GM21717 (cell line): ENCODE measurements around the gene ZNF467.
A peak's percentile ranks its signal among the peaks of the same experiment; 100 is the strongest.

ENCODE experiments used
- ATAC-seq: cut with Tn5 transposase; IDR thresholded peaks from one replicate; pipeline ENCODE4 v1.9.1; 2021; ENCODE audit warnings: mild to moderate bottlenecking, moderate library complexity; ENCODE audit not compliant: unreplicated experiment

ZNF467 gene

GRCh38 chr7:149751043-149751775, 22.2 kb downstream of the ZNF467 start:
- no peak for ATAC-seq

GRCh38 chr7:149750122-149750845, 23.1 kb downstream of the ZNF467 start:
- ATAC-seq: no peak

DNA sequence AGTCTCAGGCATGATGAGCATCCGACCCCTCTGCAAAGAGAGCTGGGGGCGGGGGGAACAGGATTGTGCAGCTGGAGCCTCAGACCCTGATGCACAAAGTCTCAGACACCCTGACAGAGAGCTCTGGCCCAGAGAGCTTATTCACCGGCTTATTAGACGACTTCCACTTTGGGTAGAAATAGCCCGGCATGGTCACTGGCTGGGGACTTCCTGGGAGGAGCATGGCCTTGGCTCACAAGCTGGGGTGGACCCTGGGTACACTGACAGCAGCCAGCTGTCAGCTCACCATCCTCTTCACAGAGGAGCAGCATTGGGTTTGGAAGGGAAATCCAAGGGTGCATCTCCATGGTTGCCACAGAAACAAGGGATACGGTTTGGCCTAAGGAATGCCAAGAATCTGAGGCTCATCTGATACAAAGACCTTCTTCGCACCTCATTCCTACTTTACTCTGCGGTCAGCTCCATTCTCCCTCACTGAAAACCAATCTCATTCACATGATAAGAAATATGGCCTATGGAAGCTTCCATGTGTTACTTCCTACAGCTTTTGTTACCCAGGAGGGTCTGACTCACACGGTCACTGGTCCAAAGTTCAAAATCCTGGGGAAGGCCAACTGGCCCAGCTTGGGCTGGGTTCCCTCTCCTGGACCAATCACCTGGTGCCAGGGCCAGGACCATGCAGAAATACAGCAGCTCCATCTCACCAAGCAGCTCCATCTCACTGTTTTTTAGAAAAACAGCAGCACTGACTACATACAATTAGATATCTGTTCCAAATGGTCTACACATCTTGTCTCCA, 25.1 kb downstream of the ZNF467 start:
- ATAC-seq: no peak

DNA sequence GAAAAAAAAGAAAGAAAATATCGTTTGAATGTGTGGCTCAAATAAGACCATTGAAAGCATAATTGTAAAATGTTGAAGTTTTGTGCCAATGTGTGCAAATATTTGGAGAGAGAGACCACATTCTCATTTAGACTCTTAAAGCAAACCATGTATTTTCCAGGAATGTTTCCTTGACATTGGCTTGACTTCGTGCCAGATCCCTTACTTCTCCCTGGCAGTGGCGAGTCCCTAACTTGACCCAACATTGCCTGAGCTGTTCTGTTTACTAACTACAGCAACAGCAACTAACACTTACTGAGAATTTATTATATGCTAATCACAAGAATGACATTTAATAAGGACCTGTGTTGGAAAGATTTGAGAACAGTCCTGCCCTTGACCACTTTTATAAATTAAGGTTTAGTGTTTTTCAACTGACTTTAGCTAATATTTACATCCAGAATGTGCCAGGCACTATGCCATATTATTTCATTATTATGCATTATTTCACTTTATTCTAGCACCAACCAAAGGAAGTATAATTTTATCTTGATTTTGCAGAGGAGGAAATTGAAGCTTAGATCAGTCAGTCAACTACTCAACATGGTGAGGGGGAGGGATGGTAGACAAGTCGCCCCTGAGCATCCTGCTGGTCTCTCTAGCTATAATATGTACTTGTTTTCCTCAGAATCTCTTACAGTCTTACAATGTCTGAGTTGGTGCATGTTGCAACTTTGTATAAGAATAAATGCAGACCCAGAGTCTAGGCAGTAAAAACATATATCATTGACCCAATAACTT, 29.7 kb downstream of the ZNF467 start:
- no peak for ATAC-seq

DNA sequence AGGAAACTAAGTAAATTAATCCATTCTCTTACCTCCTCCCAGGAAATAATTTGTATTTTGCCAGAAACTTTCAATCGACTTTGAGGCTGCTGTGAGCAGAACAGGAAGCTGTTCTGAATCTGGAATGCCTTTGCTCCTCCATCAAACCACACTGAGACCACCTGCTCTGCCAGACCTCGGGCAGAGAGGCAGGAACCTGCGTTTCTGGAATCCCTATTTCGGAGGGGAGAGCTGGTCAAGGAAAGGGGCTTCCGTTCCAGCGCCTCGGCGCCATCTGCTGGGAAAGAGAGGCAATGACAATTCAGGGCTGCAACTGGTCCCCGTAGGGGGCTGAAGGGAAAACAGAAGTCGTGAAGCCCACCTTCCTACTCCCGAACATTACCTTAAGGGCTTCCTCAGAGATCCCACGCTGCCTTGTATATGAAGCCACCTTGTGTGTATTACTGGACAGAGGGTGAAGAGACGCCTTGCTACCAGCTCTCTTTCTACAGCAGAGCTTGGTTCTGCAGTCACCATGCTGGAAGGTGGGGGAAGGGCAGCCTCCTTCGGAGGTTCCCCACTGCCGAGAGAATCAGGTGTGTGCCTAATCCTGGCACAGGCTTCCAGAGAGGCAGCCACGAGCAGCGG, 31.2 kb downstream of the ZNF467 start:
- ATAC-seq: peak; percentile 83

DNA sequence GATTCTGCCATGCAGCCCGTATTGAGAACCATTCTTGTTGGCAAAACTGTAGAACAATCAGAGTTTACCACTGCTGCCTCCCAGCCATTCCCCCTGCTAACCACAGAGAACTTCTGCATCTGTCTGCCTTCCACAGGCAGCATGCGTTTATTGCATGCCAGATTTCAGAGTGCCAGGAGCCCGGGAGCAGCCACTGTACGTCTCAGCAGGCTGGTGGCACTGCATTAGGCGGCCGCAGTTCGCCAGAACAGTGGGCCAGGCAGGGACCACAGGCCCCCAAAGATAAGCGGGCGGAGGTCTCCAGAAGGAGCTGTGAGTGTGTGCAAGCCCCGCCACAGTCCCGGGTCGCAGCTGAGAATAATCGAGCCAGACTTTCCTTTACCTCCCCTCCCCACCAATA, 31.8 kb downstream of the ZNF467 start:
- no peak for ATAC-seq

- ATAC-seq: no peak
These were observed 36.7 kb downstream of the ZNF467 start for GRCh38 chr7:149736478-149737360.

DNA sequence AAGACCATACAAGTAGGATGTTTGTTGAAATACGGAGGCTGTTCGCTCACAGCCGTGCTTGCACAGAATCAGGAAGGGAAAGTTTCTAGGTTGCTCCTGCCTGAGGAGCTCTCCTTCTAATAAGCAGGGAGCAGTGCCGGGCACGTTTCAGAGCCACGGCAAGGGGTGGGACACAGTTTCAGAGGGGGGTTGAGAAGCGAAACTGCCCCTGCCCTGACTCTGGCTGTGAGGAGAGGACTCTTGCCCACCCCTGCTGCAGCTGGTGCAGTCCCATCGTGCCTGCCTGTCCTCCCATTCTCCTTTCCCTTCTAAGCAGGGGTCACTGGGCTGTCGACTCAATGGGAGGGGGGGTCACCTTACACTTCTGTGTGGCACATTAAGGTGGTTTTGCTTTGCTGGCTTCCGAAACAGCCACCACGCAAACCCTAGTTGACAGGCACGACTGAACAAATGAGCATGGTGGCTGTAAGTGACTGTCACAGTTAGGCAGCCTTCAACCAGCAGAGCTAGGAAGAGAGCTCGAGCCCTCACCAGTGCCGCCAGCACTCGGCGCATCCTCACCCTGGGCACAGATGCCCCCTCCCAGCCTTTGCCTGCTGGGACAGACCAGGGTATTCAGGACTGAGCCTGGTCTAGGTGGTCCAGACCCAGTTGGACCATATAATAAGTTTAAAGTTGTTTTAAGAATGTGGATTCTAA, 37.5 kb downstream of the ZNF467 start:
- no peak for ATAC-seq

DNA sequence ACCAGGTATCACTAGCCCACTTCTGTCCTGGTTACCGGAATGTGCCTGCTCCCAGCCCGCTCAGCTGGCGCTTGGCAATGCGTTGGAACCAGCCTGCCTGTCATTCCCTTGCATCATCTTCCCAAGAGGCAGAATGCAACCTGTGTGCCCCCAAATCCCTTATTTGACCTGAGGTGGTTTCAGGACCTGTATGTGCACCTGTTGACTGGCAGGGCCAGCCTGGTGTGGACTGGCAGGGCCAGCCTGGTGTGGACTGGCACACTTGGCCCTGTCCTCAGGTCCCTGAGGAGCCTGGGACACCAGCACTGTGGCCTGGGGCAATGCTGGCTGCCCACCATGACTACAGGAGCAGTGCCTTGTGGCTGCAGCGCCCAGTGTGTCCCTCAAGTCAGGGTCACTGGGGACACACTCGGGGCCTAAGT, 38.2 kb downstream of the ZNF467 start:
- ATAC-seq: no peak

- no peak for ATAC-seq
These were observed 38.7 kb downstream of the ZNF467 start for GRCh38 chr7:149734791-149735075.

- ATAC-seq: no peak
These were observed 39.2 kb downstream of the ZNF467 start for GRCh38 chr7:149733924-149734790.

DNA sequence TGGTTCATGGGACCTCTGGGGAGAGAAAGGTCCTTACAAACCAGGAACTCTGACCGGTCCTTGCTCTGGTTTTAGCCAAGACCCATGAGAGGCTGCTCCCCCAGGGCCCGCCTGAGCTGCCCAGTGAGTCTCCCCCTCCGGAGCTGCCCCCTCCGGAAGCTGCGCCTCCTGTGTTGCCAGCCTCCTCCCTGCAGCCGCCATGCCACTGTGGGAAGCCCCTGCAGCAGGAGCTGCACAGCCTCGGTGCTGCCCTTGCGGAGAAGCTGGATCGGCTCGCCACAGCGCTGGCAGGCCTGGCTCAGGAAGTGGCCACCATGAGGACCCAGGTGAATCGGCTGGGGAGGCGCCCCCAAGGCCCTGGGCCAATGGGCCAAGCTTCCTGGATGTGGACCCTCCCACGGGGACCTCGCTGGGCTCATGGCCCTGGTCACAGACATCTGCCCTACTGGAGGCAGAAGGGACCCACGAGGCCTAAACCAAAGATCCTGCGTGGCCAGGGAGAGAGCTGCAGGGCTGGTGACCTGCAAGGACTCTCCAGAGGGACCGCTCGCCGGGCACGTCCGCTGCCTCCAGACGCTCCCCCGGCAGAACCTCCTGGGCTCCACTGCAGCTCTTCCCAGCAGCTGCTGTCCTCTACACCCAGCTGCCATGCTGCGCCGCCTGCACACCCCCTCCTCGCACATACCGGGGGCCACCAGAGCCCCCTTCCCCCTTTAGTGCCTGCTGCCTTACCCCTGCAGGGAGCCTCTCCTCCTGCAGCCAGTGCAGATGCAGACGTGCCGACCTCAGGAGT, 40.1 kb downstream of the ZNF467 start:
- no peak for ATAC-seq

DNA sequence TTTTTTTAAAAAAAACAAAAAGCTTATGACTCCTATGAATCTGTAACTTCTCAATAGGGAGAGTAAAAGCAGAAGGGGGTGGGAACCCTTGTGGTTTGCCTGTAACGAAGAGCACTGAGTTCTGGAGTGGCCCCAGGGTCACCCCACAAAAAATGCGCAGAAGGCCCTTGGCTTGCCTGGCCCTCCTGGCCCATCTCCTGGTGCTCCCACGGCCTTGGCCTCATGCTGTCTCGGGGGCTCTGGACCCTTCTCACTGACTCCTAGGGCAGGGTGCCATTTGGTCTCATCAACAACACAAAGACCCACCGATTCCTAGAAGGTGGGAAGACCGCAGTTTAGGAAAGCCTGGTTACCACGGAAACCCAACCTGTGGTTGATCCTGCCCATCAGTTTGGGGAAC, 40.8 kb downstream of the ZNF467 start:
- ATAC-seq: no peak

DNA sequence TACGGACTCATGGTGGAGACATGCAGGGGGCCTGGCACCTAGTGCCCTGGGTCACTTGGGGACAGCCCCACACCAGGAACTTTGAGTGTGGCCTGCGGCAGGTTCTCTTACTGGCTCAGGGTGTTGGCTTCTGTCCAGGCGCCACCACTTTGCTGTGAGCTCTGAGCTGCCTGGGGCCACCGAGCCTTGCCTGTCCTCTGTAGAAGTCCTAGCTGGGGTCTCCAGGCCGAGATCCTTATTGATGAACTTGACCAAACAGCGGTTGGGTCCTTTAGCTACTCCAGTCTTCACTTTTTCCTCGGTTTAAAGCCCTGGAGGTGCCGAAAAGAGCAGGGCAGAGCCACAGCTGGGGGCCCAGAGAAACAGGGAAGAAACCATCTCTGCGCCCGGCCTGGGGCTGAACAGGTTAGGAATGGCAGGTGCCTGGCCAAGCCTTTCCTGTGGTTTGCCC, 41.3 kb downstream of the ZNF467 start:
- no peak for ATAC-seq

GRCh38 chr7:149731207-149731955, 42.0 kb downstream of the ZNF467 start:
- ATAC-seq: no peak

DNA sequence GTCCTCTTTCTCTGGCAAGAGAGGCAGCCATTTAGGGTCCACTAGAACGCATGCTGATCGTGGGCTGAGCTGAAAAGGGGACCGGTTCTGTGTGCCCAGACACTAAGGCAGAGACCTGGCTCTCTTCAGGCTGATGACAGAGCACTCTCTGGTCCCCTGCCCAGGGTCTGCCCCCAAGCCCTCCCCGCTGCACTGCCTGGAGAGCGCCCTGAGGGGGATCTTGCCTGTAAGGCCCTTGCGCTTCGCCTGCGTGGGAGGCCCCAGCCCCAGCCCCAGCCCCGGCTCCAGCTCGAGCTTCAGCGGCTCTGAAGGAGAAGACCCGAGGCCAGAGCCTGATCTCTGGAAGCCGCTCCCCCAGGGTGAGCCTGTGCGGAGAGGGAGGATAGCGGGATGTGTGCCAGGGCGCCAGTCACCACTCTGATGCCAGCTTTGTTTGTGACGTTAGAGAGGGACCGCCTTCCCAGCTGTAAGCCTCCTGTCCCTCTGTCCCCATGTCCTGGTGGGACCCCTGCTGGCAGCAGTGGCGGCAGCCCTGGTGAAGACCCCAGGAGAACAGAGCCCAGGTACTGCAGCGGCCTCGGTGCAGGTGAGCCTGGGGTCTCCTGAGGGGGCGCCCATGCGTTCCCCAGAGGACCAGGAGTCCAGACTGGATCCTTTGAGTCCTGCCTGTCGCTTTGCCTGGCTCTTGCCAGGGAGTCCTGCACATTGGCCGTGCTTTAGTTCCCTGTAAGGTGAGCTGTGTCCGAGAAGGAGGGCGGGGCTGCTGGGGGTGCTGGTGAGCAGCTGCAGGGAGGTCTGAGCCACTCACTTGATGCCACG, 43.2 kb downstream of the ZNF467 start:
- ATAC-seq: no peak
